ENCODE results near the gene APOL5.

- TF ChIP-seq CTCF (IDR thresholded peaks at IDR 0.05), result no peak
- no peak for TF ChIP-seq REST (IDR thresholded peaks at IDR 0.05; ENCODE audit: low read depth, low read length)
- no peak for TF ChIP-seq POLR2AphosphoS5 (IDR thresholded peaks at IDR 0.05; ENCODE audit: low read depth, low read length)
- TF ChIP-seq YY1 (IDR thresholded peaks at IDR 0.05; ENCODE audit: low read depth), result no peak
- TF ChIP-seq SIN3A (IDR thresholded peaks at IDR 0.05; ENCODE audit: borderline replicate concordance, low read depth, low read length), result no peak
- TF ChIP-seq PBX3 (IDR thresholded peaks at IDR 0.05), result no peak
Measured at GRCh38 chr22:35726933-35727332, 9.3 kb downstream of the APOL5 start.
